Retina (tissue), 1 donor: ENCODE measurements around the gene DDX41.
A peak's percentile ranks its signal among the peaks of the same experiment; 100 is the strongest.

Experiments used
- DNase-seq: peaks from one replicate; pipeline ENCODE4 v3.0.0-alpha.2; 2016

DDX41 gene

GRCh38 chr5:177512736-177513380 lies 3.9 kb downstream of the DDX41 start:
- no peak for DNase-seq

- DNase-seq: no peak
Measured at GRCh38 chr5:177511796-177512675, 4.7 kb downstream of the DDX41 start.

- no peak for DNase-seq
Measured at GRCh38 chr5:177511181-177511580, 5.6 kb downstream of the DDX41 start.

- no peak for DNase-seq
Measured at GRCh38 chr5:177510567-177511053, 6.2 kb downstream of the DDX41 start.

- DNase-seq: no peak
Measured at GRCh38 chr5:177509991-177510566, 6.7 kb downstream of the DDX41 start.

GRCh38 chr5:177509381-177509951 lies 7.3 kb downstream of the DDX41 start, which contains the start of gene DOK3:
Gene DOK3, minus strand, starts transcription at chr5:177509826. Its CDS starts 286 bp downstream, at chr5:177509540.
- no peak for DNase-seq

GRCh38 chr5:177508837-177509236 lies 7.9 kb downstream of the DDX41 start:
- DNase-seq: peak; percentile 44

GRCh38 chr5:177508221-177508611 lies 8.5 kb downstream of the DDX41 start:
- no peak for DNase-seq

- DNase-seq: no peak
Measured at GRCh38 chr5:177507596-177508220, 9.1 kb downstream of the DDX41 start.

- DNase-seq: no peak
Measured at GRCh38 chr5:177507165-177507564, 9.6 kb downstream of the DDX41 start.

GRCh38 chr5:177505075-177505474 lies 11.7 kb downstream of the DDX41 start:
- DNase-seq: no peak

- DNase-seq: no peak
Measured at GRCh38 chr5:177504086-177505056, 12.4 kb downstream of the DDX41 start.

- no peak for DNase-seq
Measured at GRCh38 chr5:177503351-177504085, 13.2 kb downstream of the DDX41 start.

GRCh38 chr5:177502886-177503285 lies 13.9 kb downstream of the DDX41 start:
- no peak for DNase-seq

- no peak for DNase-seq
Measured at GRCh38 chr5:177501874-177502678, 14.7 kb downstream of the DDX41 start.

GRCh38 chr5:177500685-177501522 lies 15.9 kb downstream of the DDX41 start:
- DNase-seq: peak; percentile 91

- no peak for DNase-seq
Measured at GRCh38 chr5:177499842-177500241, 16.9 kb downstream of the DDX41 start.

GRCh38 chr5:177498013-177498787 lies 18.6 kb downstream of the DDX41 start:
- no peak for DNase-seq
